ENCODE data around the gene CLASRP.

GRCh38 chr19:45021971-45022370 lies 16.9 kb upstream of the CLASRP start:
- TF ChIP-seq POLR2A (IDR thresholded peaks at IDR 0.05) (no peak), CTCF (IDR thresholded peaks at IDR 0.05) (no peak)
